CD4-positive, alpha-beta T cell (primary cell): ENCODE results near the gene CNTN2. TPM values are rescaled to one million over a fixed set of nuclear protein-coding genes. Genes with fewer than 3 reads are reported as not detected.

ENCODE experiments used
- ATAC-seq: fragments of 200-7000 bp; cut with Tn5 transposase; one replicate; pipeline ENCODE4 v1.10.0; 2022; ENCODE audit warnings: mild to moderate bottlenecking; ENCODE audit not compliant: poor library complexity
- CTCF ChIA-PET: fragments of 350-600 bp; sonication (Branson Sonifier 250); formaldehyde crosslinking; loops from one replicate; lab custom pipeline; 2021; ENCODE audit warnings: antibody characterized with exemption, inconsistent platforms; lab: Charles Lee
- POLR2A ChIA-PET: fragments of 350-600 bp; sonication (Branson Sonifier 250); formaldehyde crosslinking; loops from one replicate; lab custom pipeline; 2021; ENCODE audit warnings: antibody characterized with exemption, inconsistent platforms; lab: Charles Lee
- DNase-seq, 14 experiments: peaks; one replicate each; pipeline ENCODE4 v3.0.0-alpha.2; 2013 to 2020; ENCODE audit warnings: mixed read lengths in 2 of 14
- H3K27ac ChIP-seq, 2 donors: one replicate each; pipeline versions ENCODE4 v1.5.1 to v1.7.0; 2013; ENCODE audit warnings: low read length in 2 of 2, low read depth in 1 of 2, mild to moderate bottlenecking in 1 of 2
- H3K27me3 ChIP-seq, 2 experiments: 1 replicate in 1 of 2; 2 replicates in 1 of 2; pipeline versions ENCODE4 v1.6.1 to v1.7.0; 2013; ENCODE audit warnings: low read length in 2 of 2, control low read depth in 1 of 2, mild to moderate bottlenecking in 1 of 2, moderate library complexity in 1 of 2; ENCODE audit not compliant: insufficient read depth in 2 of 2, control insufficient read depth in 1 of 2
- H3K36me3 ChIP-seq: one replicate; pipeline ENCODE4 v1.6.1; 2013; ENCODE audit warnings: low read length, control low read depth; ENCODE audit not compliant: insufficient read depth
- H3K4me1 ChIP-seq: one replicate; pipeline ENCODE4 v1.6.1; 2013; ENCODE audit warnings: low read length, control low read depth; ENCODE audit not compliant: insufficient read depth
- H3K4me3 ChIP-seq: one replicate; pipeline ENCODE4 v1.5.1; 2013; ENCODE audit warnings: mild to moderate bottlenecking, low read length, moderate library complexity
- H3K9me3 ChIP-seq, 2 experiments: 1 replicate in 1 of 2; 2 replicates in 1 of 2; pipeline versions ENCODE4 v1.6.1 to v1.7.0; 2013; ENCODE audit warnings: low read length in 2 of 2, mild to moderate bottlenecking in 2 of 2, control low read depth in 1 of 2, moderate library complexity in 1 of 2; ENCODE audit not compliant: control insufficient read depth in 1 of 2, insufficient read depth in 1 of 2
- H3K27ac Mint-ChIP-seq: one replicate; pipeline ENCODE4 v1.8.0; 2020; ENCODE audit warnings: mixed read lengths
- H3K27me3 Mint-ChIP-seq: one replicate; pipeline ENCODE4 v1.8.0; 2021; ENCODE audit warnings: mixed read lengths
- H3K36me3 Mint-ChIP-seq: one replicate; pipeline ENCODE4 v1.8.0; 2021; ENCODE audit warnings: low read depth, mixed read lengths
- H3K4me1 Mint-ChIP-seq: one replicate; pipeline ENCODE4 v1.8.0; 2021; ENCODE audit warnings: low read depth, mixed read lengths
- H3K4me3 Mint-ChIP-seq: one replicate; pipeline ENCODE4 v1.8.0; 2020; ENCODE audit warnings: mild to moderate bottlenecking, mixed read lengths
- H3K9me3 Mint-ChIP-seq: one replicate; pipeline ENCODE4 v1.8.0; 2020; ENCODE audit warnings: mixed read lengths
- CTCF ChIP-seq: fragments of 200-600 bp; IDR thresholded peaks from one replicate; pipeline ENCODE4 v1.8.0; 2022; ENCODE audit warnings: antibody characterized with exemption, mild to moderate bottlenecking
- intact Hi-C, 2 experiments: fragments of 100-400 bp; cut with DNase I in 1 of 2; cut with micrococcal nuclease in 1 of 2; formaldehyde crosslinking; loops; one replicate each; pipeline versions ENCODE4 v1.15.1 to v1.9.0; 2023 to 2025; cut with DNase I, micrococcal nuclease
- total RNA-seq, 174 experiments: library from RNA in 2 of 174; stranded (reverse) in 2 of 174; gene quantifications; one replicate each; pipeline ENCODE4 v1.2.3 and lab custom pipeline; 2021 to 2026

The CNTN2 gene
- total RNA-seq, 2 experiments from 2014 or later: not detected

GRCh38 chr1:205014783-205015182 is 28.2 kb upstream of the CNTN2 start:
- Mint-ChIP-seq H3K4me3 (no peak overlapping the region), H3K27ac (no peak overlapping the region), H3K36me3 (no peaks in the 10 kb centered on the region), H3K27me3 (no peaks in the 10 kb centered on the region), H3K4me1 (no peaks in the 10 kb centered on the region), H3K9me3 (no peaks in the 10 kb centered on the region)
- Histone ChIP-seq H3K4me1 (no peaks in the 10 kb centered on the region), H3K4me3 (no peak overlapping the region), H3K36me3 (no peaks in the 10 kb centered on the region), H3K27ac (no peak overlapping the region), H3K27me3 (no peaks in the 10 kb centered on the region), H3K9me3 (no peaks in the 10 kb centered on the region)
- intact Hi-C loops: no loop called here
- no peak for TF ChIP-seq CTCF
- POLR2A ChIA-PET: no interaction called here
- DNase-seq (no peak), ATAC-seq (no peak)
- CTCF ChIA-PET: no interaction called here

- no peaks in the 10 kb centered on the region for H3K4me1 ChIP-seq
- ATAC-seq (no peak), DNase-seq (no peak)
- ChIA-PET POLR2A (no interaction called here), CTCF (no interaction called here)
- no peak for TF ChIP-seq CTCF
- Mint-ChIP-seq H3K9me3 (no peaks in the 10 kb centered on the region), H3K4me1 (no peaks in the 10 kb centered on the region), H3K4me3 (no peak overlapping the region), H3K36me3 (no peaks in the 10 kb centered on the region), H3K27ac (no peak overlapping the region), H3K27me3 (no peaks in the 10 kb centered on the region)
- no peaks in the 10 kb centered on the region for H3K36me3 ChIP-seq
- no peaks in the 10 kb centered on the region for H3K27me3 ChIP-seq
- H3K4me3 ChIP-seq: no peak overlapping the region
- no peaks in the 10 kb centered on the region for H3K9me3 ChIP-seq
- no peak overlapping the region for H3K27ac ChIP-seq
- intact Hi-C loops: no loop called here
Measured at GRCh38 chr1:205015241-205015640, 27.8 kb upstream of the CNTN2 start.

GRCh38 chr1:205016075-205016474 is 26.9 kb upstream of the CNTN2 start:
- Mint-ChIP-seq H3K27me3 (peaks cover under 1% of the 10 kb centered on the region), H3K4me1 (no peaks in the 10 kb centered on the region), H3K4me3 (no peak overlapping the region), H3K36me3 (no peaks in the 10 kb centered on the region), H3K27ac (no peak overlapping the region), H3K9me3 (no peaks in the 10 kb centered on the region)
- H3K9me3 ChIP-seq: no peaks in the 10 kb centered on the region
- ChIA-PET CTCF (no interaction called here), POLR2A (no interaction called here)
- no peak for TF ChIP-seq CTCF
- ATAC-seq (no peak), DNase-seq (no peak)
- H3K27ac ChIP-seq: no peak overlapping the region
- H3K4me3 ChIP-seq: no peak overlapping the region
- intact Hi-C loops: no loop called here
- H3K36me3 ChIP-seq: no peaks in the 10 kb centered on the region
- H3K4me1 ChIP-seq: no peaks in the 10 kb centered on the region
- peaks cover 0 to 3% of the 10 kb centered on the region in 2 experiments for H3K27me3 ChIP-seq
